ENCODE data around the gene SYT12. TPM values are rescaled to one million over a fixed set of nuclear protein-coding genes. Genes with fewer than 3 reads are reported as not detected.
A peak's percentile ranks its signal among the peaks of the same experiment; 100 is the strongest.

SYT12 gene
- polyA plus RNA-seq, 3 donors, result not detected

DNA sequence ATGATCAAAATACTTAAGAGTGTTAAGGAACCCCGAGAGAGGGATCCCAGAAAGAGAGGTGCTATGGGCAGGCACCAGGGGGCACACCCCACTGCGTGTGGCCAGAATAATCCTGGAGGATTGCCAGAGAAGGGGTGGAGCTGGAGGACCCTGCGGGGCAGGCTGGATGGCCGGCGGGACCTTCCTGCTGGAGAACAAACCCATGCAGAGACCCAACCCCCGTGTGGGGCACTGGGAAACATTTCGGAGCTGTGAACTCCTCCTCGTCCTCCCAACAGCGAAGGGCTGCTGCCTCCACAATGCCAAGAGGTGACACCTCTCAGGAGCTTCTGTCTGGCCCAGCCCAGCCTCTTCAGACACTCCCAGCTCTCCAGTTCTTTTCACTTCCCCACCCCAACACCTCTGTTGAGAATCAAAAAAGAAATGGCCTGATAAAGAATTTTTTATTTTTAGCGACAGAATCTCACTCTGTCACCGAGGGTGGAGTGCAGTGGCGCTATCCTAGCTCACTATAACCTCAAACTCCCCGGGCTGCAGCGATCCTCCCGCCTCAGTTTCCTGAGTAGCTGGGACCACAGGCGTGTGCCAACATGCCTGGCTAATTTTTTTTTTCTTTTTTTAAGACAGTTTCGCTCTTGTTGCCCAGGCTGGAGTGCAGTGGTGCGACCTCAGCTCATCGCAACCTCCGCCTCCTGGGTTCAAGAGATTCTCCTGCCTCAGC lies 59.3 kb downstream of the SYT12 start:
- peaks cover 0 to 8% of the 10 kb centered on the region in 2 donors for H3K27me3 ChIP-seq (ENCODE audit: control insufficient read depth in 2 of 2, insufficient read depth in 2 of 2, low read length in 2 of 2)
- peaks cover 27 to 34% of the 10 kb centered on the region in 2 donors for H3K4me1 ChIP-seq (ENCODE audit: control insufficient read depth in 1 of 2, insufficient read depth in 2 of 2, low read length in 2 of 2)
- 19% methylated on average over 14 of the region's 20 CpGs for WGBS (ENCODE audit: insufficient coverage)
- H3K27ac ChIP-seq (ENCODE audit: low read depth in 1 of 2, low read length in 2 of 2), result no peak overlapping the region
- no peaks in the 10 kb centered on the region for H4K20me1 ChIP-seq (ENCODE audit: insufficient read depth, low read length)
- H3K9ac ChIP-seq (ENCODE audit: insufficient read depth, low read length, poor library complexity, severe bottlenecking), result peak overlapping the region; percentile 9
- H3K4me3 ChIP-seq (replicated peaks in 1 of 3; ENCODE audit: low read depth in 2 of 3, low read length in 3 of 3), result peak overlapping the region in 1 of 3 experiments; percentile 25
- H3K36me3 ChIP-seq (replicated peaks in 1 of 2; ENCODE audit: control insufficient read depth in 1 of 2, insufficient read depth in 2 of 2, low read length in 2 of 2), result no peaks in the 10 kb centered on the region
- intact Hi-C loops (cut with micrococcal nuclease), result loop anchor here (5.0 to 10.0 kb wide), 2 partner anchors 63 to 85 kb away; no protein-coding TSS in a partner anchor
- peak in 2 of 3 donors; percentile 16 to 25 for DNase-seq
- H3K9me3 ChIP-seq (replicated peaks in 1 of 2; ENCODE audit: control insufficient read depth in 1 of 2, insufficient read depth in 1 of 2, low read length in 2 of 2), result no peaks in the 10 kb centered on the region
- TF ChIP-seq, protein P1, sequence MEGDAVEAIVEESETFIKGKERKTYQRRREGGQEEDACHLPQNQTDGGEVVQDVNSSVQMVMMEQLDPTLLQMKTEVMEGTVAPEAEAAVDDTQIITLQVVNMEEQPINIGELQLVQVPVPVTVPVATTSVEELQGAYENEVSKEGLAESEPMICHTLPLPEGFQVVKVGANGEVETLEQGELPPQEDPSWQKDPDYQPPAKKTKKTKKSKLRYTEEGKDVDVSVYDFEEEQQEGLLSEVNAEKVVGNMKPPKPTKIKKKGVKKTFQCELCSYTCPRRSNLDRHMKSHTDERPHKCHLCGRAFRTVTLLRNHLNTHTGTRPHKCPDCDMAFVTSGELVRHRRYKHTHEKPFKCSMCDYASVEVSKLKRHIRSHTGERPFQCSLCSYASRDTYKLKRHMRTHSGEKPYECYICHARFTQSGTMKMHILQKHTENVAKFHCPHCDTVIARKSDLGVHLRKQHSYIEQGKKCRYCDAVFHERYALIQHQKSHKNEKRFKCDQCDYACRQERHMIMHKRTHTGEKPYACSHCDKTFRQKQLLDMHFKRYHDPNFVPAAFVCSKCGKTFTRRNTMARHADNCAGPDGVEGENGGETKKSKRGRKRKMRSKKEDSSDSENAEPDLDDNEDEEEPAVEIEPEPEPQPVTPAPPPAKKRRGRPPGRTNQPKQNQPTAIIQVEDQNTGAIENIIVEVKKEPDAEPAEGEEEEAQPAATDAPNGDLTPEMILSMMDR (IDR thresholded peaks at IDR 0.05), result no peak
- H3K27ac Mint-ChIP-seq, result peak overlapping the region in 1 of 7 donors; percentile 66
- H3K36me3 Mint-ChIP-seq, result peaks cover 0 to 2% of the 10 kb centered on the region in 2 donors
- peaks cover 0 to 2% (median 0%) of the 10 kb centered on the region in 7 donors for H3K9me3 Mint-ChIP-seq
- no peaks in the 10 kb centered on the region for H3K79me2 ChIP-seq (ENCODE audit: insufficient read depth, low read length)
- peaks cover 34% of the 10 kb centered on the region for H3K4me1 Mint-ChIP-seq
- peaks cover 5 to 20% (median 14%) of the 10 kb centered on the region in 3 donors for H3K27me3 Mint-ChIP-seq (ENCODE audit: low read depth in 3 of 3)
- H2AFZ ChIP-seq (ENCODE audit: insufficient read depth, low read depth, low read length, poor library complexity, severe bottlenecking), result peak overlapping the region; percentile 65
- H3K4me3 Mint-ChIP-seq, result peak overlapping the region; percentile 68 to 70
- H3K4me2 ChIP-seq (replicated peaks; ENCODE audit: extremely low read depth, low read length, poor library complexity, severe bottlenecking), result peak overlapping the region; percentile 51

DNA sequence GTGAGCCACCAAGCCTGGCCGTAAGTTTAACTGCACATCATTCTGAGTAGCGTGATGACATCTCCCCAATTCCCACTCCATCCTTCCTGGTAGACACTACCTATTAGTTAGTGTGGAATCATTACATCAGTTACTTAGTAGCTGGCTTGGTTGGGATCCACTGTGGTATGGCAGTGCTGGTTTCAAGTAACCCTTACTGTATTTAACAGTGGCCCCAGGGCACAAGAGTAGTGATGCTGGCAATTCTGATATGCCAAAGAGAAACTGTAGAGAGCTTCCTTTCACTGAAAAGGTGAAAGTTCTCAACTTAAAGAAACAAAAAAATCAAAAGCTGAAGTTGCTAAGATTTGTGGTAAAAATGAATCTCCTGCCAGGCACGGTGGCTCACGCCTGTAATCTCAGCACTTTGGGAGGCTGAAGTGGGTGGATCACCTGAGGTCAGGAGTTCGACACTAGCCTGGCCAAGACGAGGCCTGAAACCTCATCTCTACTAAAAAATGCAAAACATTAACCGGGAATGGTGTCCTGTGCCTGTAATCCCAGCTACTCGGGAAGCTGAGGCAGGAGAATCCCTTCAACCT lies 60.9 kb downstream of the SYT12 start:
- no peak for DNase-seq
- Histone ChIP-seq H3K36me3 (replicated peaks in 1 of 2; ENCODE audit: control insufficient read depth in 1 of 2, insufficient read depth in 2 of 2, low read length in 2 of 2) (no peaks in the 10 kb centered on the region), H4K20me1 (ENCODE audit: insufficient read depth, low read length) (no peaks in the 10 kb centered on the region), H3K9ac (ENCODE audit: insufficient read depth, low read length, poor library complexity, severe bottlenecking) (no peak overlapping the region), H3K4me2 (replicated peaks; ENCODE audit: extremely low read depth, low read length, poor library complexity, severe bottlenecking) (no peak overlapping the region), H2AFZ (ENCODE audit: insufficient read depth, low read depth, low read length, poor library complexity, severe bottlenecking) (no peak overlapping the region), H3K4me1 (ENCODE audit: control insufficient read depth in 1 of 2, insufficient read depth in 2 of 2, low read length in 2 of 2) (peaks cover 12 to 18% of the 10 kb centered on the region in 2 donors), H3K27me3 (ENCODE audit: control insufficient read depth in 2 of 2, insufficient read depth in 2 of 2, low read length in 2 of 2) (peaks cover 0 to 8% of the 10 kb centered on the region in 2 donors), H3K79me2 (ENCODE audit: insufficient read depth, low read length) (no peaks in the 10 kb centered on the region), H3K4me3 (replicated peaks in 1 of 3; ENCODE audit: low read depth in 2 of 3, low read length in 3 of 3) (no peak overlapping the region), H3K27ac (ENCODE audit: low read depth in 1 of 2, low read length in 2 of 2) (no peak overlapping the region), H3K9me3 (replicated peaks in 1 of 2; ENCODE audit: control insufficient read depth in 1 of 2, insufficient read depth in 1 of 2, low read length in 2 of 2) (no peaks in the 10 kb centered on the region)
- Mint-ChIP-seq H3K36me3 (peaks cover 0 to 2% of the 10 kb centered on the region in 2 donors), H3K4me3 (no peak overlapping the region), H3K9me3 (no peaks in the 10 kb centered on the region), H3K4me1 (peaks cover 21% of the 10 kb centered on the region), H3K27ac (no peak overlapping the region), H3K27me3 (ENCODE audit: low read depth in 3 of 3) (peaks cover 5 to 20% (median 14%) of the 10 kb centered on the region in 3 donors)
- TF ChIP-seq, protein P1 (IDR thresholded peaks at IDR 0.05), result no peak
- WGBS (ENCODE audit: insufficient coverage), result 88% methylated on average over 5 of the region's 8 CpGs
- intact Hi-C loops (cut with micrococcal nuclease), result loop anchor here (5.0 to 10.0 kb wide), 2 partner anchors 61 to 83 kb away; no protein-coding TSS in a partner anchor
